Gastroesophageal sphincter (tissue), 4 donors: ENCODE results near the gene NOS1AP. TPM values are rescaled to one million over a fixed set of nuclear protein-coding genes. Genes with fewer than 3 reads are reported as not detected.

Source experiments
- ATAC-seq: fragments of 150-250 bp; one replicate; pipeline ENCODE4 v1.9.1; 2016; ENCODE audit warnings: mild to moderate bottlenecking, moderate library complexity
- H3K27ac ChIP-seq, 4 donors: fragments of 200-600 bp; sonication (generic) in 3 of 4; 1 replicate in 3 of 4; 2 replicates in 1 of 4; pipeline ENCODE4 v1.5.1; 2016 to 2019
- H3K27me3 ChIP-seq: fragments of 200-600 bp; sonication (generic); one replicate; pipeline ENCODE4 v1.5.1; 2019
- H3K36me3 ChIP-seq, 2 donors: fragments of 200-600 bp; sonication (generic); one replicate each; pipeline ENCODE4 v1.5.1; 2019; ENCODE audit warnings: control low read depth in 1 of 2
- H3K4me1 ChIP-seq, 3 donors: fragments of 200-600 bp; sonication (generic); 1 replicate in 2 of 3; 2 replicates in 1 of 3; pipeline ENCODE4 v1.5.1; 2016 to 2019; ENCODE audit warnings: control low read depth in 2 of 3
- H3K4me3 ChIP-seq, 2 donors: fragments of 200-600 bp; sonication (generic); one replicate each; pipeline ENCODE4 v1.5.1; 2019; ENCODE audit warnings: mild to moderate bottlenecking in 1 of 2, moderate library complexity in 1 of 2
- H3K9me3 ChIP-seq, 3 donors: fragments of 200-600 bp; sonication (generic); one replicate each; pipeline ENCODE4 v1.5.1; 2017 to 2019; ENCODE audit warnings: control low read depth in 2 of 3
- CTCF ChIP-seq, 4 experiments: fragments of 200-600 bp in 2 of 4; fragments of 450-650 bp in 2 of 4; sonication (generic) in 1 of 4; IDR thresholded peaks; one replicate each; pipeline ENCODE4 v1.5.1; 2017 to 2019; ENCODE audit warnings: antibody characterized with exemption in 4 of 4, mild to moderate bottlenecking in 2 of 4, moderate library complexity in 2 of 4
- EP300 ChIP-seq: sonication (generic); formaldehyde crosslinking; IDR thresholded peaks from one replicate; pipeline ENCODE4 v1.6.1; 2017; ENCODE audit warnings: antibody characterized with exemption, mild to moderate bottlenecking
- POLR2A ChIP-seq, 2 donors: fragments of 450-650 bp; IDR thresholded peaks; one replicate each; pipeline ENCODE4 v1.6.1; 2017; ENCODE audit warnings: antibody characterized with exemption in 2 of 2, mild to moderate bottlenecking in 2 of 2, moderate library complexity in 1 of 2
- POLR2AphosphoS5 ChIP-seq: sonication (generic); formaldehyde crosslinking; IDR thresholded peaks from one replicate; pipeline ENCODE4 v1.6.1; 2017; ENCODE audit warnings: antibody characterized with exemption
- WGBS, 2 donors: methylation state at CpG; one replicate each; pipeline ENCODE4 v1.1.5; 2018; ENCODE audit warnings: low coverage in 1 of 2; 5-methylcytosine and 5-hydroxymethylcytosine counted together
- total RNA-seq, 4 donors: library from RNA; depleted of rRNA; stranded (reverse); fragments of >200 nt; gene quantifications; one replicate each; pipeline ENCODE4 v1.1.0, GENCODE V29; 2016

The NOS1AP gene
- total RNA-seq, 4 donors from 2014 or later, result 3.5 to 7.8 (median 4.1) TPM

DNA sequence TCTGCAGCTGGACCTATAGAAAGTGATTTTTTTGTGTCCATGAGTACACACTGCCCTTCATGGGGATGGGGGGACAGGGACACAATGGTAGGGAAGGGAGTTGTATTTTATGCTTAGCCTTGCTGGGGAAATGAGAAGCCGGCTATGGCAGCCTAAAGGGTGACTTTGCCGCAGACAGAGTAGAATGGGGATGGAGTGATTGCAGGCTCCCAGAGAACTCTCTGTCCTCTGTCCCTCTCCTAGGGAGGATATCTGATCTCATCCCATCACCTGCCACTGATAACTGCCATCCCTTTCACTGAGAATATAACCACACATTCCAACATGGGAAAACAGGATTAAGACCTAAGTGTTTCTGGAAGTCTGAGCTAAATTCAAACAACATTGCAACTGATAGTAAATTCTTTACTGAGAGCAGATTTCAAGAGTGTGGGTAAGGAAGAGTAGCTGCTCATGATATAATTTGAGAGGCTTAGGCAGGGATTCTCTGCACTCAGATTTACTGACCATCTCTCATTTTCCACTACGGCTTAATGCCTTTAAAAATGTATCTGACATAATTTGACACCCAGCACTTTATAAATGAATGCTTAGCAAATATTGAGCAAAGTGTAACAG lies 328.6 kb downstream of the NOS1AP start:
- Histone ChIP-seq H3K27me3 (peaks cover 31% of the 10 kb centered on the region), H3K27ac (no peak overlapping the region), H3K4me1 (no peaks in the 10 kb centered on the region), H3K9me3 (no peaks in the 10 kb centered on the region), H3K36me3 (no peaks in the 10 kb centered on the region), H3K4me3 (no peak overlapping the region)
- TF ChIP-seq POLR2A (IDR thresholded peaks at IDR 0.05) (no peak), CTCF (IDR thresholded peaks at IDR 0.05) (no peak), POLR2AphosphoS5 (no peak), EP300 (no peak)
- no peak for ATAC-seq
- WGBS, 2 donors, result 57 to 67% methylated on average over 1 to 3 of the region's 3 CpGs

- Histone ChIP-seq H3K36me3 (no peaks in the 10 kb centered on the region), H3K27me3 (peaks cover 30% of the 10 kb centered on the region), H3K4me3 (no peak overlapping the region), H3K27ac (no peak overlapping the region), H3K9me3 (no peaks in the 10 kb centered on the region), H3K4me1 (no peaks in the 10 kb centered on the region)
- 75 to 85% methylated on average over 2 to 6 of the region's 8 CpGs for WGBS, 2 donors
- no peak for ATAC-seq
- no peak for TF ChIP-seq POLR2A (IDR thresholded peaks at IDR 0.05)
- no peak for TF ChIP-seq CTCF (IDR thresholded peaks at IDR 0.05)
- TF ChIP-seq POLR2AphosphoS5, result no peak
Observed at GRCh38 chr1:162398999-162399580, 329.6 kb downstream of the NOS1AP start.

- no peaks in the 10 kb centered on the region for H3K36me3 ChIP-seq
- 80 to 90% methylated on average over 9 to 10 of the region's 10 CpGs for WGBS, 2 donors
- no peak overlapping the region for H3K4me3 ChIP-seq
- H3K27ac ChIP-seq, result no peak overlapping the region
- ATAC-seq, result no peak
- no peaks in the 10 kb centered on the region for H3K4me1 ChIP-seq
- peaks cover 22% of the 10 kb centered on the region for H3K27me3 ChIP-seq
- no peaks in the 10 kb centered on the region for H3K9me3 ChIP-seq
- TF ChIP-seq POLR2AphosphoS5, result no peak
- TF ChIP-seq EP300, result no peak
- TF ChIP-seq CTCF (IDR thresholded peaks at IDR 0.05), result no peak
- TF ChIP-seq POLR2A (IDR thresholded peaks at IDR 0.05), result no peak
Observed at GRCh38 chr1:162400790-162401355, 331.4 kb downstream of the NOS1AP start.

DNA sequence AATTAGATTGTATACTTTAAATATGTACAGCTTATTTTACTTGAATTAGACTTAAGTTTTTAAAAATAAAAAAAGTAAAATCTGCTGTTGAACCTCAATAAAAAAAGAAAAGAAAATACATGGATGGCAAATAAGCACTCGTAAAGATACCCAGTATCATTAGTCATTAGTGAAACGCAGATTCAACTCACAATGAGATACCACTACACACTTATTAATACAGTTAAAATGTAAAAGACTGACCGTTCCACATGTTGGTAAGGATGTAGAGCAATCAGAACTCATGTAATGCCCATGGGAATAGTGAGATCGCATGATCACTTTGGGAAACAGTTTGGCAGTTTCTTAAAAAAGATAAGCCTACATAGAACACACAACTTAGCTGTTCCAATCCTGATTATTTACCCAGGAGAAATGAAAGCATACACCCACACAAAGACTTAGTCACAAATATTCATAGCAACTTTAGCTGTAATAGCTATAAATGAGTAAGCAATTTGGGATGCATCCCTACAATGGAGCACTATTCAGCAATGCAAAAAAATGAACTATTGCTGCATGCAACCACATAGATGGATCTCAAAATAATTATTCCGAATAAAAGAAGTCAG lies 335.2 kb downstream of the NOS1AP start:
- no peaks in the 10 kb centered on the region for H3K36me3 ChIP-seq
- 68 to 71% methylated on average over 5 of the region's 5 CpGs for WGBS, 2 donors
- H3K27ac ChIP-seq, result no peak overlapping the region
- ATAC-seq, result no peak
- no peak overlapping the region for H3K4me3 ChIP-seq
- peaks cover 12% of the 10 kb centered on the region for H3K27me3 ChIP-seq
- no peaks in the 10 kb centered on the region for H3K9me3 ChIP-seq
- H3K4me1 ChIP-seq, result no peaks in the 10 kb centered on the region
- no peak for TF ChIP-seq POLR2A (IDR thresholded peaks at IDR 0.05)
- no peak for TF ChIP-seq EP300
- TF ChIP-seq POLR2AphosphoS5, result no peak
- TF ChIP-seq CTCF (IDR thresholded peaks at IDR 0.05), result no peak

GRCh38 chr1:162405800-162406199 lies 336.3 kb downstream of the NOS1AP start:
- peaks cover 9% of the 10 kb centered on the region for H3K27me3 ChIP-seq
- H3K27ac ChIP-seq, result no peak overlapping the region
- 69% methylated on average over 5 of the region's 5 CpGs for WGBS, 2 donors
- TF ChIP-seq CTCF (IDR thresholded peaks at IDR 0.05), result no peak
- no peak for TF ChIP-seq POLR2A (IDR thresholded peaks at IDR 0.05)
- TF ChIP-seq POLR2AphosphoS5, result no peak
- TF ChIP-seq EP300, result no peak
- ATAC-seq, result no peak
- H3K9me3 ChIP-seq, result no peaks in the 10 kb centered on the region
- no peaks in the 10 kb centered on the region for H3K4me1 ChIP-seq
- no peaks in the 10 kb centered on the region for H3K36me3 ChIP-seq
- H3K4me3 ChIP-seq, result no peak overlapping the region
